GM23338 (cell line): ENCODE results near the gene IGF1R. TPM values are rescaled to one million over a fixed set of nuclear protein-coding genes. Genes with fewer than 3 reads are reported as not detected.

ENCODE experiments used
- ATAC-seq: fragments of 200-7000 bp; cut with Tn5 transposase; 3 replicates; pipeline ENCODE4 v1.9.1; 2020
- DNase-seq: peaks from one replicate; pipeline ENCODE4 v3.0.0-alpha.2; 2015; ENCODE audit warnings: low spot score
- H2AFZ ChIP-seq: fragments of 200-600 bp; sonication (generic); 2 replicates; pipeline ENCODE4 v1.8.0; 2016; ENCODE audit warnings: antibody characterized with exemption, mild to moderate bottlenecking, moderate library complexity
- H3F3A ChIP-seq: fragments of 200-600 bp; sonication (generic); replicated peaks from 2 replicates; pipeline ENCODE4 v1.8.0; 2017; ENCODE audit warnings: antibody characterized with exemption, mixed run types, low read depth
- H3K27ac ChIP-seq: fragments of 200-600 bp; sonication (generic); 2 replicates; pipeline ENCODE4 v1.6.1; 2016; ENCODE audit warnings: low read depth
- H3K27me3 ChIP-seq: fragments of 200-600 bp; sonication (generic); 2 replicates; pipeline ENCODE4 v1.8.0; 2016; ENCODE audit warnings: mild to moderate bottlenecking, mixed run types, moderate library complexity; ENCODE audit not compliant: insufficient read depth
- H3K36me3 ChIP-seq: fragments of 200-600 bp; sonication (generic); 2 replicates; pipeline ENCODE4 v1.8.0; 2016; ENCODE audit warnings: mild to moderate bottlenecking; ENCODE audit not compliant: insufficient read depth
- H3K4me1 ChIP-seq: fragments of 200-600 bp; sonication (generic); 2 replicates; pipeline ENCODE4 v1.8.0; 2016; ENCODE audit warnings: mild to moderate bottlenecking, moderate library complexity; ENCODE audit not compliant: insufficient read depth
- H3K4me2 ChIP-seq: fragments of 200-600 bp; sonication (generic); 2 replicates; pipeline ENCODE4 v1.7.1; 2017; ENCODE audit warnings: mixed run types
- H3K4me3 ChIP-seq: fragments of 200-600 bp; sonication (generic); 2 replicates; pipeline ENCODE4 v1.6.1; 2016; ENCODE audit warnings: mixed run types
- H3K79me2 ChIP-seq: fragments of 200-600 bp; sonication (generic); replicated peaks from 2 replicates; pipeline ENCODE4 v1.8.0; 2017; ENCODE audit warnings: mild to moderate bottlenecking; ENCODE audit not compliant: insufficient read depth
- H3K9me2 ChIP-seq: fragments of 200-600 bp; sonication (generic); 2 replicates; pipeline ENCODE4 v1.8.0; 2017; ENCODE audit not compliant: insufficient read depth
- H4K20me1 ChIP-seq: fragments of 200-600 bp; sonication (generic); replicated peaks from 2 replicates; pipeline ENCODE4 v1.8.0; 2017; ENCODE audit warnings: mild to moderate bottlenecking; ENCODE audit not compliant: insufficient read depth
- H3K27ac Mint-ChIP-seq: 2 replicates; pipeline ENCODE4 v1.8.0; 2020; ENCODE audit warnings: inconsistent platforms, mild to moderate bottlenecking, moderate library complexity, mixed read lengths
- H3K27me3 Mint-ChIP-seq: 3 replicates; pipeline ENCODE4 v1.8.0; 2022; ENCODE audit warnings: low read depth, mild to moderate bottlenecking, moderate library complexity, mixed read lengths, inconsistent platforms; ENCODE audit not compliant: insufficient read depth, poor library complexity
- H3K36me3 Mint-ChIP-seq: 3 replicates; pipeline ENCODE4 v1.8.0; 2021; ENCODE audit warnings: low read depth, mild to moderate bottlenecking, inconsistent platforms, moderate library complexity, mixed read lengths
- H3K4me1 Mint-ChIP-seq: 3 replicates; pipeline ENCODE4 v1.8.0; 2020; ENCODE audit warnings: mild to moderate bottlenecking, inconsistent platforms, mixed read lengths
- H3K4me3 Mint-ChIP-seq: 3 replicates; pipeline ENCODE4 v1.8.0; 2021; ENCODE audit warnings: moderate library complexity, mild to moderate bottlenecking, inconsistent platforms, mixed read lengths
- H3K9me3 Mint-ChIP-seq: 3 replicates; pipeline ENCODE4 v1.8.0; 2020; ENCODE audit warnings: moderate library complexity, mild to moderate bottlenecking, inconsistent platforms, mixed read lengths
- CTCF ChIP-seq, 2 experiments: fragments of 200-600 bp in 1 of 2; sonication (generic) in 1 of 2; conservative IDR thresholded peaks; 2 replicates each; pipeline versions ENCODE4 v1.5.1 to v1.6.1; 2016 to 2017; ENCODE audit warnings: antibody characterized with exemption in 2 of 2, low read depth in 2 of 2, mild to moderate bottlenecking in 2 of 2, moderate library complexity in 1 of 2
- EZH2 ChIP-seq: fragments of 200-600 bp; sonication (generic); IDR thresholded peaks from one replicate; pipeline ENCODE4 v1.8.0; 2017; ENCODE audit warnings: antibody characterized with exemption, mild to moderate bottlenecking, low read depth; ENCODE audit not compliant: unreplicated experiment
- EZH2phosphoT487 ChIP-seq: fragments of 200-600 bp; sonication (generic); IDR thresholded peaks from one replicate; pipeline ENCODE4 v1.8.1; 2018; ENCODE audit warnings: antibody characterized with exemption; ENCODE audit not compliant: unreplicated experiment
- JUNB ChIP-seq: IDR thresholded peaks from one replicate; pipeline ENCODE4 v1.6.1; 2016; ENCODE audit warnings: antibody characterized with exemption; ENCODE audit not compliant: unreplicated experiment
- POLR2AphosphoS5 ChIP-seq: IDR thresholded peaks from 2 replicates; pipeline ENCODE4 v1.6.1; 2016; ENCODE audit warnings: antibody characterized with exemption, low read depth
- ZNF462 ChIP-seq: fragments of 250-450 bp; sonication (Bioruptor Pico); IDR thresholded peaks from 2 replicates; pipeline ENCODE4 v1.5.0; 2020; ENCODE audit warnings: mild to moderate bottlenecking, moderate library complexity
- polyA plus RNA-seq: library from polyadenylated mRNA; unstranded; fragments of >200 nt; fragmentation: Nextera tagmentation; extraction: Ambion mirVana; gene quantifications from 2 replicates; pipeline ENCODE4 v1.2.1, GENCODE V29; 2016
- total RNA-seq: library from RNA; depleted of rRNA; stranded (reverse); fragments of >200 nt; shearing (Covaris generic); gene quantifications from 2 replicates; pipeline ENCODE4 v1.2.3, GENCODE V29; 2014

Gene IGF1R
- total and polyA plus RNA-seq, 2 experiments from 2014 or later, result 20.4 to 92.2 TPM

GRCh38 chr15:98755138-98755537, 106.8 kb downstream of the IGF1R start (continued):
- TF ChIP-seq ZNF462 (CRISPR knock-in tag) (no peak), EZH2phosphoT487 (no peak)

- Histone ChIP-seq H3F3A (no peaks in the 10 kb centered on the region), H3K4me2 (no peak overlapping the region), H4K20me1 (peaks cover 65% of the 10 kb centered on the region; the same call in 1 of the 2 replicates), H3K27ac (no peak overlapping the region), H3K36me3 (no peaks in the 10 kb centered on the region), H3K4me1 (peaks cover 42% of the 10 kb centered on the region), H3K4me3 (no peak overlapping the region), H3K9me2 (no peaks in the 10 kb centered on the region), H2AFZ (no peak overlapping the region), H3K79me2 (peaks cover 100% of the 10 kb centered on the region), H3K27me3 (no peaks in the 10 kb centered on the region)
- peaks cover 50% of the 10 kb centered on the region for H3K4me1 Mint-ChIP-seq
- H3K36me3 Mint-ChIP-seq, result peaks cover 8% of the 10 kb centered on the region
- H3K27ac Mint-ChIP-seq, result no peak overlapping the region
- H3K27me3 Mint-ChIP-seq, result peaks cover 6% of the 10 kb centered on the region
- H3K9me3 Mint-ChIP-seq, result peaks cover 5% of the 10 kb centered on the region; the same call in 2 of the 3 replicates
- ATAC-seq (no peak), DNase-seq (no peak)
- H3K4me3 Mint-ChIP-seq, result no peak overlapping the region
- TF ChIP-seq CTCF (conservative IDR thresholded peaks at IDR 0.05; ENCODE audit: low read depth in 2 of 2) (no peak), JUNB (no peak), EZH2phosphoT487 (no peak), EZH2 (no peak), ZNF462 (CRISPR knock-in tag) (no peak), POLR2AphosphoS5 (no peak)
Measured at GRCh38 chr15:98755781-98756180, 107.4 kb downstream of the IGF1R start.
